HEK293 (cell line): ENCODE measurements around the gene ABCC12.

Experiments
- CTCF ChIA-PET: fragments of 350-600 bp; formaldehyde crosslinking; extraction: SDS; loops from one replicate; lab custom pipeline; 2021; ENCODE audit warnings: antibody characterized with exemption; lab: Yijun Ruan, JAX
- POLR2A ChIA-PET: fragments of 300-600 bp; formaldehyde crosslinking; extraction: SDS; loops from one replicate; lab custom pipeline; 2020; ENCODE audit warnings: antibody characterized with exemption, inconsistent platforms; lab: Yijun Ruan, JAX
- H3K27ac ChIP-seq: fragments of 200-500 bp; sonication (Bioruptor generic); 2 replicates; pipeline ENCODE4 v1.5.1; 2014; ENCODE audit warnings: low read depth, low read length, control low read depth, inconsistent platforms; ENCODE audit errors: extremely low read depth
- H3K36me3 ChIP-seq, 2 experiments: fragments of 200-500 bp in 1 of 2; sonication (Bioruptor generic) in 1 of 2; 1 replicate in 1 of 2; 2 replicates in 1 of 2; pipeline ENCODE4 v1.5.1; 2014 to 2017; ENCODE audit warnings: inconsistent platforms in 2 of 2, low read length in 2 of 2; ENCODE audit not compliant: control insufficient read depth in 2 of 2, insufficient read depth in 1 of 2
- H3K4me1 ChIP-seq: fragments of 200-500 bp; sonication (Bioruptor generic); 2 replicates; pipeline ENCODE4 v1.5.1; 2014; ENCODE audit warnings: mild to moderate bottlenecking, low read length, inconsistent platforms; ENCODE audit not compliant: control insufficient read depth, insufficient read depth
- H3K4me3 ChIP-seq: 2 replicates; pipeline ENCODE4 v1.5.1; 2011; ENCODE audit warnings: low read depth, mild to moderate bottlenecking, control low read depth, low read length, moderate library complexity
- H3K9me3 ChIP-seq: fragments of 200-500 bp; sonication (Bioruptor generic); 2 replicates; pipeline ENCODE4 v1.5.1; 2014; ENCODE audit warnings: low read depth, low read length, inconsistent platforms; ENCODE audit not compliant: control insufficient read depth, insufficient read depth
- BCL11B ChIP-seq: fragments of 450-650 bp; formaldehyde crosslinking; IDR thresholded peaks from 2 replicates; pipeline ENCODE4 v1.5.1; 2016; ENCODE audit warnings: low read depth, missing biosample characterization, missing genetic modification characterization
- GFI1B ChIP-seq: fragments of 450-650 bp; formaldehyde crosslinking; IDR thresholded peaks from 2 replicates; pipeline ENCODE4 v1.5.1; 2016; ENCODE audit warnings: missing biosample characterization, missing genetic modification characterization
- SCRT1 ChIP-seq: fragments of 450-650 bp; formaldehyde crosslinking; IDR thresholded peaks from 2 replicates; pipeline ENCODE4 v1.5.1; 2016; ENCODE audit warnings: missing biosample characterization, missing genetic modification characterization, borderline replicate concordance
- TCF7L2 ChIP-seq: IDR thresholded peaks from 2 replicates; pipeline ENCODE4 v1.6.1; 2011; ENCODE audit warnings: low read depth, mild to moderate bottlenecking, inconsistent platforms, low read length, moderate library complexity, borderline replicate concordance
- WT1 ChIP-seq: fragments of 450-650 bp; formaldehyde crosslinking; IDR thresholded peaks from 2 replicates; pipeline ENCODE4 v1.5.1; 2016; ENCODE audit warnings: missing biosample characterization, missing genetic modification characterization
- ZIC2 ChIP-seq: fragments of 450-650 bp; formaldehyde crosslinking; IDR thresholded peaks from 2 replicates; pipeline ENCODE4 v1.5.1; 2016; ENCODE audit warnings: missing biosample characterization, missing genetic modification characterization
- ZNF112 ChIP-seq: fragments of 450-650 bp; formaldehyde crosslinking; IDR thresholded peaks from 2 replicates; pipeline ENCODE4 v1.5.0; 2017; ENCODE audit warnings: missing biosample characterization, missing genetic modification characterization
- ZNF121 ChIP-seq: fragments of 450-650 bp; formaldehyde crosslinking; IDR thresholded peaks from 2 replicates; pipeline ENCODE4 v1.5.1; 2016; ENCODE audit warnings: missing biosample characterization, missing genetic modification characterization
- ZNF221 ChIP-seq: fragments of 450-650 bp; formaldehyde crosslinking; IDR thresholded peaks from 2 replicates; pipeline ENCODE4 v1.5.1; 2017; ENCODE audit warnings: missing biosample characterization, missing genetic modification characterization, borderline replicate concordance
- ZNF280C ChIP-seq: fragments of 450-650 bp; formaldehyde crosslinking; IDR thresholded peaks from 2 replicates; pipeline ENCODE4 v1.5.1; 2016; ENCODE audit warnings: missing biosample characterization, missing genetic modification characterization
- ZNF350 ChIP-seq: fragments of 450-650 bp; formaldehyde crosslinking; IDR thresholded peaks from 2 replicates; pipeline ENCODE4 v1.5.0; 2017; ENCODE audit warnings: missing biosample characterization, mild to moderate bottlenecking, missing genetic modification characterization
- ZNF366 ChIP-seq: fragments of 450-650 bp; formaldehyde crosslinking; conservative IDR thresholded peaks from 2 replicates; pipeline ENCODE4 v1.5.1; 2016; ENCODE audit warnings: missing biosample characterization, missing genetic modification characterization
- ZNF560 ChIP-seq: fragments of 450-650 bp; formaldehyde crosslinking; IDR thresholded peaks from 2 replicates; pipeline ENCODE4 v1.5.1; 2017; ENCODE audit warnings: missing biosample characterization, missing genetic modification characterization, borderline replicate concordance
- ZNF792 ChIP-seq: fragments of 450-650 bp; formaldehyde crosslinking; IDR thresholded peaks from 2 replicates; pipeline ENCODE4 v1.5.1; 2016; ENCODE audit warnings: missing biosample characterization, missing genetic modification characterization
- TF ChIP-seq, protein P1 (sequence below): fragments of 450-650 bp; formaldehyde crosslinking; IDR thresholded peaks from 2 replicates; pipeline ENCODE4 v1.5.1; 2017; ENCODE audit warnings: missing biosample characterization, mild to moderate bottlenecking, missing genetic modification characterization, moderate library complexity
- TF ChIP-seq, protein P2 (sequence below): fragments of 450-650 bp; formaldehyde crosslinking; IDR thresholded peaks from 2 replicates; pipeline ENCODE4 v1.5.1; 2016; ENCODE audit warnings: missing biosample characterization, missing genetic modification characterization
- TF ChIP-seq, protein P3 (sequence below): fragments of 450-650 bp; formaldehyde crosslinking; IDR thresholded peaks from 2 replicates; pipeline ENCODE4 v1.5.1; 2017; ENCODE audit warnings: missing biosample characterization, missing genetic modification characterization
- TF ChIP-seq, protein P4 (sequence below): fragments of 450-650 bp; formaldehyde crosslinking; IDR thresholded peaks from 2 replicates; pipeline ENCODE4 v1.5.1; 2017; ENCODE audit warnings: missing biosample characterization, missing genetic modification characterization
- TF ChIP-seq, protein P5 (sequence below): fragments of 450-650 bp; formaldehyde crosslinking; IDR thresholded peaks from 2 replicates; pipeline ENCODE4 v1.5.1; 2016; ENCODE audit warnings: missing biosample characterization, missing genetic modification characterization

Gene ABCC12

DNA sequence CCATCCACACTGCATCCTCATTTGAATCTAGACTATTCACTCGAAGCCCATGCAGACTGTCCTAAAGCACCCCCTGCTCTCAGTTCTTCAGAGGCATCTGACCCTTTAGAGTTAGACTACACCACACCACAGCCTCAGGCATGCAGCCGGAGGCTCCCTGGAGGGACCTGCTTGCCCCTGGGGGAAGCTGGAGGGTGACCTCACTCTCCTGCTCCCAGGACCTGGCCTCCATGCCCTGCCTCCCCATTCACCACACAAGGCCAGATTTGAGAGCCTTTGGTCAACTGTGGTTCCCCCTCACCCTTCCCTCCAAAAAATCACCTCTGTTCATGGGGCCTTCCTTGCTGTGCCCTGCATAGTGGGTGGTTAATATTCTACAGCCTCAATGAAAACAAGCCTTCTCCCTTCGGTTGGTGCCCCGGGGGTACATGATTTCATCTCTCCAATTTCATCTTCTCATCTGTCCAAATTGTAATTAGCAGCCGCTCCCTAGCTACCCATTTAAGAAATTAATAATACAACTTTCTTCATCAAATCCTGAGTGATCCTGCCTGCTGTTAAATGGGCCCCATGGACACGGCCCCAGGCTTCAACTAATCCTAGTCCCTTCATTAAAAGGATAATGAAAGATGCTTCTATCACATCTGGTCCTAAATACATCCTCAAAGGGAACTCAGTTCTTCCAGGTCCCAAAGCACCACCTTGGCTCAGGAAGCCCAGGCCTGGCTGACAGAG is 24.4 kb downstream of the ABCC12 start:
- POLR2A ChIA-PET = no interaction called here
- TF ChIP-seq, protein P1, sequence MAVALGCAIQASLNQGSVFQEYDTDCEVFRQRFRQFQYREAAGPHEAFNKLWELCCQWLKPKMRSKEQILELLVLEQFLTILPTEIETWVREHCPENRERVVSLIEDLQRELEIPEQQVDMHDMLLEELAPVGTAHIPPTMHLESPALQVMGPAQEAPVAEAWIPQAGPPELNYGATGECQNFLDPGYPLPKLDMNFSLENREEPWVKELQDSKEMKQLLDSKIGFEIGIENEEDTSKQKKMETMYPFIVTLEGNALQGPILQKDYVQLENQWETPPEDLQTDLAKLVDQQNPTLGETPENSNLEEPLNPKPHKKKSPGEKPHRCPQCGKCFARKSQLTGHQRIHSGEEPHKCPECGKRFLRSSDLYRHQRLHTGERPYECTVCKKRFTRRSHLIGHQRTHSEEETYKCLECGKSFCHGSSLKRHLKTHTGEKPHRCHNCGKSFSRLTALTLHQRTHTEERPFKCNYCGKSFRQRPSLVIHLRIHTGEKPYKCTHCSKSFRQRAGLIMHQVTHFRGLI = no peak
- TF ChIP-seq, protein P2, sequence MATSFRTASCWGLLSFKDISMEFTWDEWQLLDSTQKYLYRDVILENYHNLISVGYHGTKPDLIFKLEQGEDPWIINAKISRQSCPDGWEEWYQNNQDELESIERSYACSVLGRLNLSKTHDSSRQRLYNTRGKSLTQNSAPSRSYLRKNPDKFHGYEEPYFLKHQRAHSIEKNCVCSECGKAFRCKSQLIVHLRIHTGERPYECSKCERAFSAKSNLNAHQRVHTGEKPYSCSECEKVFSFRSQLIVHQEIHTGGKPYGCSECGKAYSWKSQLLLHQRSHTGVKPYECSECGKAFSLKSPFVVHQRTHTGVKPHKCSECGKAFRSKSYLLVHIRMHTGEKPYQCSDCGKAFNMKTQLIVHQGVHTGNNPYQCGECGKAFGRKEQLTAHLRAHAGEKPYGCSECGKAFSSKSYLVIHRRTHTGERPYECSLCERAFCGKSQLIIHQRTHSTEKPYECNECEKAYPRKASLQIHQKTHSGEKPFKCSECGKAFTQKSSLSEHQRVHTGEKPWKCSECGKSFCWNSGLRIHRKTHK (tag by site-specific recombination) = no peak
- TF ChIP-seq ZIC2 (tag by site-specific recombination) = no peak
- TF ChIP-seq ZNF121 (tag by site-specific recombination) = no peak
- Histone ChIP-seq H3K9me3 (no peaks in the 10 kb centered on the region), H3K4me1 (peaks cover 3% of the 10 kb centered on the region; the same call in 1 of the 2 replicates), H3K4me3 (no peak overlapping the region), H3K36me3 (no peaks in the 10 kb centered on the region), H3K27ac (no peak overlapping the region)
- CTCF ChIA-PET = no interaction called here

DNA sequence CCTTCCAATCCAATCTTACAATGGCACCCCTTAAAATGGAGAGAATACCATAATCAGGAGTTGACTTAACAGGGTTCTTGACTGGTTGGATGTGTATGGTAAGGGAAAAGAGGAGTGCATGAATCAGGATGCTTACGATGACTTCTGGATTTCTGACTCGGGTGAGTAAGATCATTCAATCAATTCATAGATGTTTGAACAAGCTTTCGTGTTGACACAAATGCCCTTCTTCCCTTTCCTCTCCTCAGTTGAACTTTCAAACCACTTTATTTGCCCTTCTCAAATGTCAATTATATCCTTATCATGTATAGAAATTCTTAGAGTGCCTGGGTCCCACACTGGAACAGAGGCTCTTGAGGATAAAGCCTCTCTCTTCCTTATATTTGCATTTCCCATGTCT is 25.9 kb downstream of the ABCC12 start:
- H3K9me3 ChIP-seq = no peaks in the 10 kb centered on the region
- no peak overlapping the region for H3K27ac ChIP-seq
- TF ChIP-seq TCF7L2 = no peak
- no peak for TF ChIP-seq ZNF112
- TF ChIP-seq, protein P3, sequence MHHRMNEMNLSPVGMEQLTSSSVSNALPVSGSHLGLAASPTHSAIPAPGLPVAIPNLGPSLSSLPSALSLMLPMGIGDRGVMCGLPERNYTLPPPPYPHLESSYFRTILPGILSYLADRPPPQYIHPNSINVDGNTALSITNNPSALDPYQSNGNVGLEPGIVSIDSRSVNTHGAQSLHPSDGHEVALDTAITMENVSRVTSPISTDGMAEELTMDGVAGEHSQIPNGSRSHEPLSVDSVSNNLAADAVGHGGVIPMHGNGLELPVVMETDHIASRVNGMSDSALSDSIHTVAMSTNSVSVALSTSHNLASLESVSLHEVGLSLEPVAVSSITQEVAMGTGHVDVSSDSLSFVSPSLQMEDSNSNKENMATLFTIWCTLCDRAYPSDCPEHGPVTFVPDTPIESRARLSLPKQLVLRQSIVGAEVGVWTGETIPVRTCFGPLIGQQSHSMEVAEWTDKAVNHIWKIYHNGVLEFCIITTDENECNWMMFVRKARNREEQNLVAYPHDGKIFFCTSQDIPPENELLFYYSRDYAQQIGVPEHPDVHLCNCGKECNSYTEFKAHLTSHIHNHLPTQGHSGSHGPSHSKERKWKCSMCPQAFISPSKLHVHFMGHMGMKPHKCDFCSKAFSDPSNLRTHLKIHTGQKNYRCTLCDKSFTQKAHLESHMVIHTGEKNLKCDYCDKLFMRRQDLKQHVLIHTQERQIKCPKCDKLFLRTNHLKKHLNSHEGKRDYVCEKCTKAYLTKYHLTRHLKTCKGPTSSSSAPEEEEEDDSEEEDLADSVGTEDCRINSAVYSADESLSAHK (tag by site-specific recombination) = no peak
- TF ChIP-seq ZNF280C (tag by site-specific recombination) = no peak
- no peak for TF ChIP-seq ZNF560 (tag by site-specific recombination)
- TF ChIP-seq, protein P4, sequence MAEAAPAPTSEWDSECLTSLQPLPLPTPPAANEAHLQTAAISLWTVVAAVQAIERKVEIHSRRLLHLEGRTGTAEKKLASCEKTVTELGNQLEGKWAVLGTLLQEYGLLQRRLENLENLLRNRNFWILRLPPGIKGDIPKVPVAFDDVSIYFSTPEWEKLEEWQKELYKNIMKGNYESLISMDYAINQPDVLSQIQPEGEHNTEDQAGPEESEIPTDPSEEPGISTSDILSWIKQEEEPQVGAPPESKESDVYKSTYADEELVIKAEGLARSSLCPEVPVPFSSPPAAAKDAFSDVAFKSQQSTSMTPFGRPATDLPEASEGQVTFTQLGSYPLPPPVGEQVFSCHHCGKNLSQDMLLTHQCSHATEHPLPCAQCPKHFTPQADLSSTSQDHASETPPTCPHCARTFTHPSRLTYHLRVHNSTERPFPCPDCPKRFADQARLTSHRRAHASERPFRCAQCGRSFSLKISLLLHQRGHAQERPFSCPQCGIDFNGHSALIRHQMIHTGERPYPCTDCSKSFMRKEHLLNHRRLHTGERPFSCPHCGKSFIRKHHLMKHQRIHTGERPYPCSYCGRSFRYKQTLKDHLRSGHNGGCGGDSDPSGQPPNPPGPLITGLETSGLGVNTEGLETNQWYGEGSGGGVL (tag by site-specific recombination) = no peak
- TF ChIP-seq ZNF221 (tag by site-specific recombination) = no peak
- TF ChIP-seq WT1 (tag by site-specific recombination) = no peak
- no peak for TF ChIP-seq SCRT1 (tag by site-specific recombination)
- TF ChIP-seq ZNF792 (tag by site-specific recombination) = no peak
- TF ChIP-seq ZNF366 (tag by site-specific recombination) = no peak
- TF ChIP-seq ZNF350 (tag by site-specific recombination) = no peak
- TF ChIP-seq BCL11B (tag by site-specific recombination) = no peak
- TF ChIP-seq, protein P5, sequence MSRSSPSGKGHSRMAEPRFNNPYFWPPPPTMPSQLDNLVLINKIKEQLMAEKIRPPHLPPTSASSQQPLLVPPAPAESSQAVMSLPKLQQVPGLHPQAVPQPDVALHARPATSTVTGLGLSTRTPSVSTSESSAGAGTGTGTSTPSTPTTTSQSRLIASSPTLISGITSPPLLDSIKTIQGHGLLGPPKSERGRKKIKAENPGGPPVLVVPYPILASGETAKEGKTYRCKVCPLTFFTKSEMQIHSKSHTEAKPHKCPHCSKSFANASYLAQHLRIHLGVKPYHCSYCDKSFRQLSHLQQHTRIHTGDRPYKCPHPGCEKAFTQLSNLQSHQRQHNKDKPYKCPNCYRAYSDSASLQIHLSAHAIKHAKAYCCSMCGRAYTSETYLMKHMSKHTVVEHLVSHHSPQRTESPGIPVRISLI = no peak
- no peak for TF ChIP-seq GFI1B (tag by site-specific recombination)

More for the DNA sequence above, 25.9 kb downstream of the ABCC12 start:
- ChIA-PET CTCF (no interaction called here), POLR2A (no interaction called here)
- no peaks in the 10 kb centered on the region for H3K36me3 ChIP-seq
- peaks cover 3% of the 10 kb centered on the region; the same call in 1 of the 2 replicates for H3K4me1 ChIP-seq
- no peak overlapping the region for H3K4me3 ChIP-seq
